Hair follicular keratinocyte (primary cell): Measurements from ENCODE around the gene BEST1. TPM values are rescaled to one million over a fixed set of nuclear protein-coding genes. Genes with fewer than 3 reads are reported as not detected.

Experiments
- total RNA-seq: library from RNA; depleted of rRNA; stranded (reverse); fragments of >200 nt; gene quantifications from 2 replicates; pipeline ENCODE4 v1.2.3, GENCODE V29; 2015

Gene BEST1
- 0.11 and 1.4 TPM in 2 replicates for total RNA-seq

GRCh38 chr11:61950035-61950547 is at the start of gene BEST1:
Gene BEST1, plus strand, starts transcription at chr11:61950351. Its CDS starts 1,456 bp downstream, at chr11:61951807.

GRCh38 chr11:61917334-61918109 is 32.6 kb upstream of the BEST1 start, which contains the start of gene RAB3IL1:
Gene RAB3IL1, minus strand, starts transcription at chr11:61917566. Its CDS starts 199 bp downstream, at chr11:61917367.

GRCh38 chr11:61967116-61967923 is 17.2 kb downstream of the BEST1 start, which contains the start of gene FTH1:
Gene FTH1, minus strand, starts transcription at chr11:61967634. Its CDS starts 209 bp downstream, at chr11:61967425.

Other genes with a start within 250 kb of the BEST1 start
- gene MYRF, start 197.7 kb upstream of the BEST1 start, total RNA-seq: 0.04 TPM in 1 of 2 replicates, not detected in the other
- gene TMEM258, start 157.8 kb upstream of the BEST1 start, total RNA-seq: 94.1 and 112 TPM in 2 replicates
- gene FEN1, start 157.4 kb upstream of the BEST1 start, total RNA-seq: 16.6 and 63.6 TPM in 2 replicates
- gene FADS1, start 133.3 kb upstream of the BEST1 start, total RNA-seq: 32.8 and 54.6 TPM in 2 replicates
- gene FADS2, start 122.1 kb upstream of the BEST1 start, total RNA-seq: 162 and 243 TPM in 2 replicates
- 33.4 and 130 TPM in 2 replicates for gene FADS3, start 58.8 kb upstream of the BEST1 start, total RNA-seq
- gene RAB3IL1, start 32.8 kb upstream of the BEST1 start, total RNA-seq: 0.53 and 0.78 TPM in 2 replicates
- gene FTH1, start 17.3 kb downstream of the BEST1 start, total RNA-seq: 407 and 508 TPM in 2 replicates
- 19.2 and 38.0 TPM in 2 replicates for gene INCENP, start 173.7 kb downstream of the BEST1 start, total RNA-seq
- not detected in 2 replicates for gene SCGB1D1, start 239.9 kb downstream of the BEST1 start, total RNA-seq